ENCODE measurements around the gene R3HCC1L. TPM values are rescaled to one million over a fixed set of nuclear protein-coding genes. Genes with fewer than 3 reads are reported as not detected.
A peak's percentile ranks its signal among the peaks of the same experiment; 100 is the strongest.

The R3HCC1L gene
- total RNA-seq, 1 donor from 2014 or later, result 11.3 TPM

DNA sequence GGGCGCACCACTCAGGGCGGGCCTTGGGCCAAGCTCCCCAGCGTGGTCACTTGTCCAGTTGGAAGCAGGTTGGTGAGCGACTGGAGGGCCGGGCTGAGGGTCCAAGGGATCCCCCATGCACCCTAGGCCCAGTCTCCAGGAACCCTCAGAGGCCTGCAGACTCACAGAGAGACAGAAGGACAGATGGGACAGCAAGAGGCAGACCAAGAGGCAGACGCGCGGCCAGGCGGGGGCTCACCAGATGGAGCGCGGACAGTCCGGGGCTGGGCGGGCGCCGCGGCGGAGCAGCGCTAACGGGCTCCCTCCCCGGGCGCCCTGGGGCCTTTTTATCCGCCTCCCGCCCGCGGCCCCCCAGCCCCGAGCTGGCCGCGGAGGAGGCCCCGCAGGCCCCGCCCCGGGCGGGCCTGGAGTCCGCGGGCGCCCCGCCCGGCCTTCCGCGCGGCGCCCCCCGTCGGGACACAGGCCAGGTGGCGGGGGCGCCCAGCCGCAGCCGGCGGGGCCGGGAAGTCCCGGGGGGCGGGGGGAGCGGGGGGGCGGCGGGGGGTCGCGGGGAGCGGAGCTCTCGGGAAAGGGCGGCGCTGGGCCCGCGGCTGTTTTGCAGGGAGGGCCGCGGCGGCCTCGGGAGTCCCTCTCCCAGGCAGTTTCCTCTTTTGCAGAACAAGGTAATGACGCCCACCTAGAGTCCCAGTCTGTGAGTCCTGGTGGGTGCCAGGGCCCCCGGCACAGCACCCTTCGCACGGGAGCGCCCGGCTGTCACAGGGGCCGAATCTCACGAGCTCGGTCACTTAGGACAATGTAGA, 133.6 kb downstream of the R3HCC1L start, which contains the start of gene LOXL4:
Gene LOXL4 (minus strand): TSS at position 301 of the 800 bp plus-strand sequence. CDS start 5,175 bp downstream, outside the sequence.
- Mint-ChIP-seq H3K27me3 (ENCODE audit: unreplicated experiment) (no peaks in the 10 kb centered on the region), H3K9me3 (ENCODE audit: unreplicated experiment) (no peaks in the 10 kb centered on the region), H3K27ac (ENCODE audit: unreplicated experiment) (peak within 1 kb of the TSS; percentile 77), H3K36me3 (ENCODE audit: unreplicated experiment) (no peaks in the 10 kb centered on the region), H3K4me1 (ENCODE audit: unreplicated experiment) (peaks cover 32% of the 10 kb centered on the region), H3K4me3 (ENCODE audit: unreplicated experiment) (peak within 1 kb of the TSS; percentile 60)
- TF ChIP-seq, protein P1, sequence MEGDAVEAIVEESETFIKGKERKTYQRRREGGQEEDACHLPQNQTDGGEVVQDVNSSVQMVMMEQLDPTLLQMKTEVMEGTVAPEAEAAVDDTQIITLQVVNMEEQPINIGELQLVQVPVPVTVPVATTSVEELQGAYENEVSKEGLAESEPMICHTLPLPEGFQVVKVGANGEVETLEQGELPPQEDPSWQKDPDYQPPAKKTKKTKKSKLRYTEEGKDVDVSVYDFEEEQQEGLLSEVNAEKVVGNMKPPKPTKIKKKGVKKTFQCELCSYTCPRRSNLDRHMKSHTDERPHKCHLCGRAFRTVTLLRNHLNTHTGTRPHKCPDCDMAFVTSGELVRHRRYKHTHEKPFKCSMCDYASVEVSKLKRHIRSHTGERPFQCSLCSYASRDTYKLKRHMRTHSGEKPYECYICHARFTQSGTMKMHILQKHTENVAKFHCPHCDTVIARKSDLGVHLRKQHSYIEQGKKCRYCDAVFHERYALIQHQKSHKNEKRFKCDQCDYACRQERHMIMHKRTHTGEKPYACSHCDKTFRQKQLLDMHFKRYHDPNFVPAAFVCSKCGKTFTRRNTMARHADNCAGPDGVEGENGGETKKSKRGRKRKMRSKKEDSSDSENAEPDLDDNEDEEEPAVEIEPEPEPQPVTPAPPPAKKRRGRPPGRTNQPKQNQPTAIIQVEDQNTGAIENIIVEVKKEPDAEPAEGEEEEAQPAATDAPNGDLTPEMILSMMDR (IDR thresholded peaks at IDR 0.05), result no peak
- DNase-seq (ENCODE audit: extremely low spot score, unreplicated experiment), result peak; percentile 81

DNA sequence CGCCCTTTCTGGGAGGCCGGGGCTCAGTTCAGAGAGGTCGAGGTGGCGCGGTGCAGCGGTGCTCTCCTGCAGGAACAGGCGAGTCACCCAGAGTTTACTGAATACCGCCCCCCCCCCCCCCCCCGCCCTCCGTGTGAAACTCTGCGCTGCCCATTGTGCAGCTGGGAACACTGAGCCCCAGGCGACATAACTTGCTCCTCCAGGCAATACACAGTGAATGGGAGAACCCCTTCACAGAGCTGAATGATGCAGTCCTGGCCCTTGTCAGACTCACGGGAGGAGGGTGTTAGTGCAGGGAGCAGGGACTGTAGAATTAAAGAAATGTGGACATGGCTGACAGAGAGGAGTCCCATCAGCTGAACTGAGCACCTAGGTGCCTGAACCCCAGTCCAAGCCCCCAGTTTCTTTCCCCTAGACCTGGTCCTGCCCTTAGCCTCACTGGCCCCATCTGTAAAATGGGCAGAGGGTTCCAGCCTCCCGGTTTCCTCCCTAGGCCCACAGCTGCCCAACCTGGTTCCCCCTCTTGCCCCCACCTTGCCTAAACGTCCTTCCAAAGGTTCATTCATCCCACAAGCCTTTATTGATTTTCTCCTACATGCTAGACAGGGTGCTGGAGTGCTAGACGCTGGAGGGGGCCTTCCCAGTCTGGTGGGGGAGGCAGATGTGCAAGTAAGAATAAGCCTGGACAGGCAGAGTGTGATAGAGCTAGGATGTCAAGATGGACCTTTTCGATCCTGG, 134.4 kb downstream of the R3HCC1L start:
- H3K27ac Mint-ChIP-seq (ENCODE audit: unreplicated experiment), result peak overlapping the region; percentile 77
- no peak for DNase-seq (ENCODE audit: extremely low spot score, unreplicated experiment)
- H3K9me3 Mint-ChIP-seq (ENCODE audit: unreplicated experiment), result no peaks in the 10 kb centered on the region
- TF ChIP-seq, protein P1 (IDR thresholded peaks at IDR 0.05), result no peak
- H3K27me3 Mint-ChIP-seq (ENCODE audit: unreplicated experiment), result no peaks in the 10 kb centered on the region
- no peaks in the 10 kb centered on the region for H3K36me3 Mint-ChIP-seq (ENCODE audit: unreplicated experiment)
- peak overlapping the region; percentile 59 for H3K4me3 Mint-ChIP-seq (ENCODE audit: unreplicated experiment)
- H3K4me1 Mint-ChIP-seq (ENCODE audit: unreplicated experiment), result peaks cover 32% of the 10 kb centered on the region

DNA sequence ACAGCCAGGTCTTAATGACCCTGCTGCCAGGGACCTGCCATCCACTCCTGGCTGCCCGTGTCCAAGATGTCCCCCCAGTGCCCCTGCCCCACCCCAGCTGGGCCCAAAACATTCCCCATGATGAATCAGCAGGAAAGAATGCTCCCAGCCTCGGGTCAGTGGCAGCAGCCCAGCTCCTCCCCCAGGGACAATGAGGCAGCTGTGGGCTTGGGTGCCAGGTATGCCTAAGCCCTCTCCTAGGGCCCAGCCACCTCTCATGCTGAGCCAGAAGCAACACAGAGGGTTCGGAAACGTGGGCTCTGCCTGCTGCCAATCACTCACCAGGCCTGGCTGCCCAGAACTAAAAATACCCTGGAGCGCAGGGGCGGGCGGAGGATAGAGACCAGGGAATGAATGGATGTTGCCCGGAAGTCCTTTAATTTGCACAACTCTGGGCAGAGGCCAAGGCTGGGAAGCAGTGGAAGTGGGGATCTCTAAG, 135.0 kb downstream of the R3HCC1L start:
- peak overlapping the region; percentile 77 for H3K27ac Mint-ChIP-seq (ENCODE audit: unreplicated experiment)
- TF ChIP-seq, protein P1 (IDR thresholded peaks at IDR 0.05), result no peak
- DNase-seq (ENCODE audit: extremely low spot score, unreplicated experiment), result peak; percentile 90
- no peaks in the 10 kb centered on the region for H3K9me3 Mint-ChIP-seq (ENCODE audit: unreplicated experiment)
- peak overlapping the region; percentile 59 for H3K4me3 Mint-ChIP-seq (ENCODE audit: unreplicated experiment)
- peaks cover under 1% of the 10 kb centered on the region for H3K36me3 Mint-ChIP-seq (ENCODE audit: unreplicated experiment)
- H3K27me3 Mint-ChIP-seq (ENCODE audit: unreplicated experiment), result peaks cover 2% of the 10 kb centered on the region
- peaks cover 32% of the 10 kb centered on the region for H3K4me1 Mint-ChIP-seq (ENCODE audit: unreplicated experiment)

DNA sequence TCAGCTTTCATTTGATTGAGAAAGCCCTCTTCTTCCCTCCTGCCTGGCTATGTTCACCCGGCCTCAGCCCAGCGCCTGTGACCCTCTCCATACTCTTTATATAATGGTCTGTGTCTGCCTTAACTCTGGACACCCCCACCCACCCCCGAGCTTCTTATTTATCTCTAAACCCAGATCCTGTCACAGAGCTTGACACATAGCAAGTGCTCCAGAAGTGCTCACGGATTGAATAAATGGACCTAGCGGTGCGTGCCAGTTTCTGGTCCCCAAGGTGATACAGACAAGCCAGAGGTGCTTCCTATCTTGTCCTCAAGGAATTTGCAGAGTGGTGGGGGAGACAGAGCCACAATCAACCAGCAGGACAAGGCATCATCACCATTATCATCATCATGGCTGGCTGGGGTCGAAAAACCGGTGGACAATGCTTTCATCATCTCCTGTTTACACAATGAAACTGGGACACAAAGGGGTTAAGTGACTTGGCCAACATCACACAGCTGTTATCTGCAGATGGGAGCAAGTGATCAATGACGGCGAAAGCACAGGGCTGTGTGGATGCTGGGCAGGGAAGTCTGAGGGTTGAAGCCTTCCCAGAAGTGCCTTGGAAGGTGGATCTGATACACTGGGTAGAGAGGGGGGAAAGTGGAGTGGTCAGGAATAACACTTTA, 135.8 kb downstream of the R3HCC1L start:
- H3K4me3 Mint-ChIP-seq (ENCODE audit: unreplicated experiment), result no peak overlapping the region
- peak overlapping the region; percentile 77 for H3K27ac Mint-ChIP-seq (ENCODE audit: unreplicated experiment)
- H3K4me1 Mint-ChIP-seq (ENCODE audit: unreplicated experiment), result peaks cover 32% of the 10 kb centered on the region
- no peak for DNase-seq (ENCODE audit: extremely low spot score, unreplicated experiment)
- no peaks in the 10 kb centered on the region for H3K9me3 Mint-ChIP-seq (ENCODE audit: unreplicated experiment)
- TF ChIP-seq, protein P1 (IDR thresholded peaks at IDR 0.05), result no peak
- peaks cover 5% of the 10 kb centered on the region for H3K27me3 Mint-ChIP-seq (ENCODE audit: unreplicated experiment)
- H3K36me3 Mint-ChIP-seq (ENCODE audit: unreplicated experiment), result peaks cover 3% of the 10 kb centered on the region
